Activated naive CD4-positive, alpha-beta T cell treated with anti-CD3 and anti-CD28 coated beads, Interleukin-2, amount 10 ng/mL, durations not matched to agents 7 days and 5 days (primary cell): Measurements from ENCODE around the gene PRPSAP1.

ENCODE experiments used
- CTCF ChIA-PET: fragments of 350-600 bp; sonication (Branson Sonifier 250); formaldehyde crosslinking; loops from one replicate; lab custom pipeline; 2021; ENCODE audit warnings: antibody characterized with exemption; lab: Charles Lee
- DNase-seq: peaks from one replicate; pipeline ENCODE4 v3.0.0-alpha.2; 2020
- H3K27ac Mint-ChIP-seq: one replicate; pipeline ENCODE4 v1.8.0; 2021; ENCODE audit warnings: mild to moderate bottlenecking, moderate library complexity, mixed read lengths
- H3K27me3 Mint-ChIP-seq: one replicate; pipeline ENCODE4 v1.8.0; 2021; ENCODE audit warnings: mild to moderate bottlenecking, mixed read lengths
- H3K36me3 Mint-ChIP-seq: one replicate; pipeline ENCODE4 v1.8.0; 2021; ENCODE audit warnings: mixed read lengths
- H3K4me1 Mint-ChIP-seq: one replicate; pipeline ENCODE4 v1.8.0; 2021; ENCODE audit warnings: mixed read lengths
- H3K4me3 Mint-ChIP-seq: one replicate; pipeline ENCODE4 v1.8.0; 2021; ENCODE audit warnings: mild to moderate bottlenecking, moderate library complexity, mixed read lengths
- H3K9me3 Mint-ChIP-seq: one replicate; pipeline ENCODE4 v1.8.0; 2021; ENCODE audit warnings: mixed read lengths

Gene PRPSAP1

DNA sequence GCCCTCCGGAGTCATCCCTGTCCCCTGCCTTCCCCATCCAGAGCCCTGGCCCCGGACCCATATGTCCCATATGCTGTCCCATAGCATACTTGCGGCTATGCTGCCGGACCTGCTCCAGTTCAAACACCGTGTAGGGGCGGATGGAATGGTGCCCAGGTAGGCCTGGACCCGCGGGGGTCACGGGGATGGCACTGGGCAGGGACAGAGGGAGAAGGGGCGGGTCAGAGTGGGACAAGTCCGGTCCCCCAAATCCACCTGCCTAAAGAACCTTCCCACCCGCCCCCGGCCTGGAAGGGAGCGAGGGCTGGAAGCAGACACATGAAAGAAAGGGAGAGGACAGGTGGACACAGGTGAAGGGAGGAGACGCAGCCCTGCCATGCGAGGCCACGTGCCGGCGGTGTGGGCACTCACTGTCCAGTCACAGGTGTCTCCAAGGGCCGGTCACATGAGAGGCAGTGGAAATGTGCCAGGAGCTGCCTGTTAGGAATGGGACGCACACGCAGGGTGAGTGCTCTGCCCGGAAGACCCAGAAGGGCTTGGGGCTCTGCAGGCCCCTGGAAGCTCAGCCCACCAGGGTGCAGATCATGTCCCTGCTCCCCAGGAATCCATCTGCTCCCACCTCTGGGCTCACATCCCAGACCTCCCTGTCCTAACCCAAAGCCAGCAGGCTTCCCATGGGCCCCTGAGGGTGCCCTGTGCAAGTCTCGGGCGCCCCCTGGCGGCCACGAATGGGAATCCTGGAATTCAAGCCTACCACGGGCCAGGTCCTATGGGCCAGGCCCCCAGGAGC is 74.6 kb downstream of the PRPSAP1 start:
- peak; percentile 90 for DNase-seq
- CTCF ChIA-PET, result interaction anchor here (0.6 to 7.6 kb wide), 57 partner anchors 10 to 374 kb away, joined by 3 to 215 read pairs (median 5); partner anchors contain the start of genes CDK3, EXOC7, MRPL38 and PRPSAP1
- Mint-ChIP-seq H3K36me3 (no peaks in the 10 kb centered on the region), H3K9me3 (no peaks in the 10 kb centered on the region), H3K27ac (peak overlapping the region; percentile 52), H3K4me1 (peaks cover 16% of the 10 kb centered on the region), H3K27me3 (peaks cover 4% of the 10 kb centered on the region), H3K4me3 (no peak overlapping the region)

DNA sequence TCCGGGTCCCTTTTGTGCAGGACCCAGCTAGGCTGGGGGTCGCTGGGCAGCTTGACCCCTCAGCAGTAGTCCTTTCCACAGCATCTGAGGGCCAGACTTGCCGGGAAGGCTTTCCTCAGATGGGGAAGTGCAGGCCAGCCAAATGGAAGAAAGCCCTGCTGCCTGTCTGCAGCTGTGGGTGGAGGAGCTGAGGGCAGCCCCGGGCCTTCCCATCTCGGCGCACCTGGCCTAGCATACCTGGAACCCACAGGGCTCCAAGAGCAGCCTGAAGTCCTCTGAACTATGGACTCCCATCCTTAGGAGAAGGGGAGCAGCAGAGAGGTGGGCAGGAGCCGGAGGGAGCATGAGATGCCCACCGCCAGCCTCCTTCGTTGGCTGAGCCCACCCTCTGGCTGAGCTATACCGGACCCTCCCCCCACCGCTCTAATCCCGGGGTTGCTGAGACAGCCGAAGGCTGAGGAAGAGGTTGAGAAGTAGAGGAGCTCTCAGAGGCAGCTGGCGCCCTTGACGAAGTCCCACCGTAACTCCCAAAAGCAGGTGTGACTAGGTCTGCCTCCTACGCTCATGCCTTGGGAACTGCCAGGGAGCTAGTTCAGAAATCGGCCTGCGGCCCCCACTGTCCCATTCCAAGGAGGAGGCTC is 75.3 kb downstream of the PRPSAP1 start:
- Mint-ChIP-seq H3K27me3 (peaks cover 4% of the 10 kb centered on the region), H3K4me1 (peaks cover 24% of the 10 kb centered on the region), H3K27ac (peak overlapping the region; percentile 45), H3K36me3 (no peaks in the 10 kb centered on the region), H3K4me3 (no peak overlapping the region), H3K9me3 (no peaks in the 10 kb centered on the region)
- CTCF ChIA-PET, result interaction anchor here (1.1 to 7.6 kb wide), 15 partner anchors 10 to 265 kb away, joined by 3 to 215 read pairs (median 9); partner anchors contain the start of gene EXOC7
- no peak for DNase-seq

- no peak overlapping the region for H3K27ac Mint-ChIP-seq
- CTCF ChIA-PET, result interaction anchor here (1.1 to 7.6 kb wide), 10 partner anchors 11 to 264 kb away, joined by 3 to 215 read pairs (median 10); partner anchors contain the start of gene EXOC7
- no peak overlapping the region for H3K4me3 Mint-ChIP-seq
- H3K9me3 Mint-ChIP-seq, result no peaks in the 10 kb centered on the region
- peaks cover 1% of the 10 kb centered on the region for H3K27me3 Mint-ChIP-seq
- no peaks in the 10 kb centered on the region for H3K36me3 Mint-ChIP-seq
- DNase-seq, result peak; percentile 29
- peaks cover 32% of the 10 kb centered on the region for H3K4me1 Mint-ChIP-seq
Observed at GRCh38 chr17:76277300-76278267, 76.1 kb downstream of the PRPSAP1 start.

DNA sequence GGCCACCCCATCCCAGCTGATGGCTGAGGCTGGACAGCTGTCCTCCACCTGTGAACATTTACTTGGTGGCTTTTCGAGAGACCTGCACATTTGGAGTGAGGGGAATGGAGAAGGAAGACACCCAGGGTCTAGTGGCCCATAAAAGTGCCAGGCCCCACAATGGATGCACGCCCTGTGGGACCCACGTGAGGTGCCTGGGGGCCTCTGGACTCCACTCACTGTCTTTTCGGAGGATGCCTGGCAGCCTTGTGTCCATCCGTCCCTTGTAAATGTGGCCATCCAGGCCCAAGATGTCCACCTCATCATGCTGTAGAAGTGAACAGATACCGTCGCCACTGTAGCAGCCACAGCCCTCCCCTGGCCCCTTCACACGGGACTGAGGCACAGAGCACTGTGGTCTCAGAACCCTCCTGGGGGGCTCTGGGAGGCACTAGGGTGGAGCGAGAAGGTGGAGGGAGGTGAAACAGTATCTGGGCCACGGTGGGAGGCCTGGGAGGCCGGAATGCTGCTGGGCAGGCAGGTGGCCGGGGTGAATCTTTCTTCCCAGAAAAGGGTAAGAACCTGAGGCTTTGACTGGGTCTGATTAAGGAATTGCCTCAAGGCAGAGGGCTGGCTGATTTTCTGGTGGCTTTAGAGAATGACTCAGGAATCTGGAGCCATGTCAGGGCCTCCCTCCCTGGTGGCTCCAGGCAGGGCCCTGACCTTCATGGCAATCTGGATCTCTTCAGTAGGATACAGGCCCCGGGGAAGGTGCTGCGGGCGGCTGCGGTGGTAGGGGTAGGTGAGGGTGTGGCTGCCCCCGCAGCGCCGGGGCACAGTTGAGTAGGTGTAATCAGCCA is 77.0 kb downstream of the PRPSAP1 start:
- Mint-ChIP-seq H3K4me1 (peaks cover 41% of the 10 kb centered on the region), H3K9me3 (no peaks in the 10 kb centered on the region), H3K27ac (peak overlapping the region; percentile 55), H3K27me3 (peaks cover 5% of the 10 kb centered on the region), H3K36me3 (peaks cover 2% of the 10 kb centered on the region), H3K4me3 (no peak overlapping the region)
- peak; percentile 28 for DNase-seq
- CTCF ChIA-PET, result interaction anchor here (4.5 to 7.6 kb wide), 2 partner anchors 96 to 154 kb away, joined by 23 to 215 read pairs; no protein-coding TSS in a partner anchor

DNA sequence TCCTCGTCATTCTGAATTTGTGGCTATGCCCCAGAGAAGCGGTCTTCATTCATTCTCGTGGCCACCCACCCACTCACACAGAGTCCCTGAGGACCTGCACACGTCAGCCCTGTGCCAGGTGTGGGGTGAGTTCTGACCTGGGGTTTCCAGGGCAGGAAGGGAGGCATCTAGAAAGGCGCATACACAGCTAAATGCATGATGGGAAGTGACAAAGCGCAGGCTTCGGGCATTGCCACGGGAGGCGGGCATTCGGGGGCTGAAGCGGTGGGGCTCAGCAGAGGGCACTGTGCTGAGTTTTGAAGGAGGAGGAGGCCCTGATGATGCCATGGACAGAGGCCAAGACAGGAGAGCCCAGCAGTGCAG is 77.7 kb downstream of the PRPSAP1 start:
- no peaks in the 10 kb centered on the region for H3K9me3 Mint-ChIP-seq
- peaks cover 8% of the 10 kb centered on the region for H3K36me3 Mint-ChIP-seq
- DNase-seq, result peak; percentile 32
- CTCF ChIA-PET, result interaction anchor here (0.7 to 4.5 kb wide), 3 partner anchors 95 to 153 kb away, joined by 3 to 23 read pairs (median 4); no protein-coding TSS in a partner anchor
- peaks cover 47% of the 10 kb centered on the region for H3K4me1 Mint-ChIP-seq
- no peak overlapping the region for H3K4me3 Mint-ChIP-seq
- peak overlapping the region; percentile 63 for H3K27ac Mint-ChIP-seq
- peaks cover 5% of the 10 kb centered on the region for H3K27me3 Mint-ChIP-seq

GRCh38 chr17:76275382-76276068 is 78.2 kb downstream of the PRPSAP1 start:
- H3K4me3 Mint-ChIP-seq, result no peak overlapping the region
- peak; percentile 38 for DNase-seq
- H3K27me3 Mint-ChIP-seq, result peaks cover 5% of the 10 kb centered on the region
- CTCF ChIA-PET, result interaction anchor here (0.7 to 4.5 kb wide), 6 partner anchors 30 to 156 kb away, joined by 3 to 26 read pairs (median 4); no protein-coding TSS in a partner anchor
- H3K36me3 Mint-ChIP-seq, result peaks cover 13% of the 10 kb centered on the region
- H3K27ac Mint-ChIP-seq, result peak overlapping the region; percentile 64
- H3K4me1 Mint-ChIP-seq, result peaks cover 52% of the 10 kb centered on the region
- no peaks in the 10 kb centered on the region for H3K9me3 Mint-ChIP-seq

DNA sequence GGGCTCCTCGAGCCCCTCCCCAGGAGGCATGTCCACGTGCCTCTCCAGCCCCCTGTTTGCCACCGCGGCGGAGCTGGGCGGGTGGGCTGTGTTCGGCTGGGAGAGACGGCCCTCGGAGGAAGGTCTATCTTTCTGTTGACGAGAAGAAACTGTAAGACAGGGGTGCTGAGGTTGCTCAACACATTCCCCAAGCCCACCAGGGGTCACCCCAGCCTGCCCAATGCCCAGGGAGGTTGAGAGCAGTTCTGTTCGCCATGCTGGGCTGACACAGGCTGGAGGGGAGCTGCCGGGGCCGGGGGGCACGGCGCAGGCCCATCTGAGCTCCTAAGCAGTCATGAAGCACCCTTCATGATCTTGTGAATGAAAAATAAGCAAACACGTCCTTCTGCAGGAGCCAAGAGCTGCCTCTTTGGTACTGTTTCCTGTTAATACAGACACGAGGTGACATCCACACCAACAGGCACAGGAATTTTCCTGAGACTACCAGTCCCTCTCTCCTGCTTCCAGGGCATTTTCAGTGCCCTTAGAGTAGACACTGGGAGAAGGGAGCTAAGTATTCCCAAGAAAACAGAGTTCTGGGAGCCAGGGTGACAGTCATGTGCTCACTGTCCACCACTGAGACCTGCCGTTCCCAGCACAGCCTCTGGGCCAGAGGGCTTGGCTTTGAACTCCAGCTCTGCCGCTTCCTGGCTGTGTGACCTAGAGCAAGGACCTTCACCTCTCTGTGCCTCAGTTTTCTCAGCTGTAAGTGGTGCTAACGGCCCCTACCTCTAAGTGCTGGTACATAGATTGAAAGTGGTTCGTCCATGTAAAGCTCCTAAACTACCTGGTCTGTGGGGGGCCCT is 79.4 kb downstream of the PRPSAP1 start:
- H3K4me3 Mint-ChIP-seq, result no peak overlapping the region
- peak overlapping the region; percentile 62 for H3K27ac Mint-ChIP-seq
- CTCF ChIA-PET, result interaction anchor here (0.8 to 4.5 kb wide), 8 partner anchors 27 to 155 kb away, joined by 3 to 26 read pairs (median 5); no protein-coding TSS in a partner anchor
- H3K9me3 Mint-ChIP-seq, result no peaks in the 10 kb centered on the region
- H3K36me3 Mint-ChIP-seq, result peaks cover 21% of the 10 kb centered on the region
- peaks cover 61% of the 10 kb centered on the region for H3K4me1 Mint-ChIP-seq
- peaks cover 5% of the 10 kb centered on the region for H3K27me3 Mint-ChIP-seq
- DNase-seq, result peak; percentile 37

DNA sequence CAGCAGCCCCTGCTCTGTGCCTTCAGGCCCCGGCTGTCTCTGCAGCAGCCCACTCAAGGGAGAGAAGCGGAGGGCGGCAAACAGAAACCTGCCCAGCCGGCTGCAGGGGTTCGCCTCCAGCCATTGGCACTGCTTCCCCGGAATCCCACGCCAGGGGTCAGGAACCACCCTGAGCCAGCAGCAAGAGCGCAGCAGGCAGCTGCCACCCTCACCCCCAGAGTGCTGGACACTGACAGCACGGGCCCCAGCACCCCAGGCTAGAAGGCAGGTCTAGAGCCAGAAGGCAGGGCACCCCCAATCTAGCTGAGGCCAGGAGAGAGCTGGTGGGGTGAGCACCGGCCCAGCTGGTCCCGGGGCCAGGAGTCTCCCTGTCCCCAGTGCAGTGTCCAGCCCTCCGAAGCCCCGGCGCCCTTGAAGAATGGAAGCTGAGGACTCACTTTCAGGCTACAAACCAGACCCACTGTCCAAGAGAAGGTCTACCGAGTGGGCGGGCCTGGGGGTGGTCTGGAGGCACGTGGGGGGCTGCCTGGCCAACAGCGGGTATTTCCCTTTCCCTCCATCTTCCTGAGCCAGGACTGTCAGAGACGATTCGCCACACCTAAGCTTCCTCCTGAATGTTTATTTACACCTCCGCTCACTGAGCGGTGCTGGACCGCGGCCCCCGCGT is 80.1 kb downstream of the PRPSAP1 start:
- peaks cover 5% of the 10 kb centered on the region for H3K27me3 Mint-ChIP-seq
- peak; percentile 39 for DNase-seq
- H3K27ac Mint-ChIP-seq, result peak overlapping the region; percentile 93
- H3K9me3 Mint-ChIP-seq, result no peaks in the 10 kb centered on the region
- CTCF ChIA-PET, result interaction anchor here (0.6 to 4.5 kb wide), 6 partner anchors 29 to 674 kb away, joined by 3 to 26 read pairs (median 5); no protein-coding TSS in a partner anchor
- H3K4me3 Mint-ChIP-seq, result no peak overlapping the region
- H3K36me3 Mint-ChIP-seq, result peaks cover 27% of the 10 kb centered on the region
- H3K4me1 Mint-ChIP-seq, result peaks cover 66% of the 10 kb centered on the region

DNA sequence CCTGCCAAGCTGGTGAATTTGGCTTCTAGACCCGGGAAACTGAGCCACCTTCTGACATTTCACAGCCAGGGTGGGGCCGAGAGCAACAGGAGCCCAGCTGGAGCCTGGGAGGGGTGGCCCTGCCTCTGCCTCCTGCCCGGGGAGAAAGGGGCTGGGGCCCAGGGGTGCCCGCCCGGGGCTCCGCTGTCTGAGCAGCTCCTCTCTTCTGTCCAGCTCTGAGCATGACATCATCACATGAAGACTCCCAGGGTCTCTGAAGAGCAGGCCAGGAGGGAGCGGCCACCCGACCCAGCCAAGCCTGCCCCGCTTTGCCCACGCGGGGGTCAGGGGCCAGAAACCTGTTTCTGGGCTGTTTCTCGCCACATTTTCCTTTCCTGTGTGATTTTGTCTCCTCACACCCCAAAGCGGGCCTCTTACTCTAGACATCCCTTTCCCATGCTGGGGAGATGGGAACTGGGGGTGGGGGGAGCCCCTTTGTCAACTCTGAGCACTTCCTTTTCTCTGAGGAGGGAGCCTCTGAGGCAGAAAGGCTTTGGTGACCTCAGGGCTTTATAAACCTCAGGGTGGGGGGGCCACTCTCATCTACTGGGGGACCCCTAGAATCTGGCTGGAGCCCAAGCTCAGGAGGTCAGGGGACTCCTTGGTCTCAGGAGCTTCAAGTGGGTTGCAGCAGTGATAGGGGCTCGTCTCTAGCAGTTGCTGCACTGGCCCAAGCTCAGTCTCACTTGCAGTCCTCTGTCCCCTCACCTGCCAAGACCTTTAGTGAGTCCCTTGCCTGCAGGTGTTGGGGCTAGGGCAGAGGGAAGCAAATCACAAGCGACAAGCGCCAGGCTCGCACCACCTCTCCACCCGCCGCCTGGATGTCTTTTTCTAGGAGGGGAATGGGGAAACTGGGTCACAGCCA is 80.9 kb downstream of the PRPSAP1 start:
- Mint-ChIP-seq H3K4me3 (peak overlapping the region; percentile 59), H3K9me3 (no peaks in the 10 kb centered on the region)
- CTCF ChIA-PET, result interaction anchor here (0.6 to 4.5 kb wide), 4 partner anchors 92 to 673 kb away, joined by 3 to 26 read pairs (median 17); no protein-coding TSS in a partner anchor

More for the DNA sequence above, 80.9 kb downstream of the PRPSAP1 start:
- H3K27me3 Mint-ChIP-seq, result peaks cover 5% of the 10 kb centered on the region
- peaks cover 71% of the 10 kb centered on the region for H3K4me1 Mint-ChIP-seq
- H3K27ac Mint-ChIP-seq, result peak overlapping the region; percentile 93
- H3K36me3 Mint-ChIP-seq, result peaks cover 34% of the 10 kb centered on the region
- DNase-seq, result peak; percentile 60
